ENCODE results near the gene PAK5.

- TF ChIP-seq EZH2phosphoT487 (conservative IDR thresholded peaks at IDR 0.05; ENCODE audit: low read length) = no peak
- no peak for TF ChIP-seq CTCF (IDR thresholded peaks at IDR 0.05; ENCODE audit: insufficient read depth, low read length, poor library complexity, severe bottlenecking)
Measured at GRCh38 chr20:9672027-9672426, 166.8 kb downstream of the PAK5 start.

Data from SU-DHL-6 (cell line).